Kidney (tissue), 2 donors: ENCODE data around the gene PATJ. TPM values are rescaled to one million over a fixed set of nuclear protein-coding genes. Genes with fewer than 3 reads are reported as not detected.

Experiments
- microRNA-seq: library from miRNA; unstranded; fragments of <30 nt; microRNA quantifications from one replicate; pipeline ENCODE4 v1.2.0, GENCODE V29; 2020
- polyA plus RNA-seq: library from polyadenylated mRNA; stranded (reverse); fragments of 350-450 nt; fragmentation: Illumina TruSeq; extraction: RNeasy Lipid Tissue Mini Kit (QIAGEN cat#74804); gene quantifications from one replicate; pipeline ENCODE4 v1.2.3, GENCODE V29; 2014; ENCODE audit warnings: low read depth, low replicate concordance; ENCODE audit not compliant: insufficient read depth
- total RNA-seq: library from RNA; stranded (reverse); fragmentation: NEBNext Ultra II Directional; extraction: Animal tissue kit (Norgen Biotek cat#: 25700); gene quantifications from one replicate; pipeline ENCODE4 v1.2.1, GENCODE V29; 2021
- donor health status: DM: yes; HTN: yes; CAD: no.

Gene PATJ
- total and polyA plus RNA-seq, 2 donors from 2014 or later, result 44.0 to 98.0 TPM

Small RNAs within 50 kb of the gene (microRNA-seq; reads per million reads assigned to microRNA genes)
- gene MIR3116-1 (not detected), gene MIR3116-2 (not detected)

Other genes with a start within 250 kb of the PATJ start
- 52.6 TPM for gene TM2D1, start 17.3 kb upstream of the PATJ start, total RNA-seq
- 49.6 TPM for gene TM2D1, start 17.3 kb upstream of the PATJ start, polyA plus RNA-seq